NCI-H2081 (cell line): ENCODE data around the gene VWA7.

Experiments used
- DNase-seq, 2 experiments: peaks; one replicate each; lab custom pipeline; 2025; lab: John Stamatoyannopoulos, UW

Gene VWA7

GRCh38 chr6:31729979-31730630 is 47.0 kb downstream of the VWA7 start:
- DNase-seq, result no peak

- DNase-seq, result peak; percentile 67
These were observed 47.6 kb downstream of the VWA7 start for GRCh38 chr6:31729515-31729978.

- DNase-seq, result no peak
These were observed 48.2 kb downstream of the VWA7 start, which contains the start of gene DDAH2 for GRCh38 chr6:31728767-31729514. DDAH2 (minus strand) TSS chr6:31729299; CDS start chr6:31729161, 138 bp downstream.

GRCh38 chr6:31727717-31728671 is 49.1 kb downstream of the VWA7 start:
- no peak for DNase-seq

- no peak for DNase-seq
These were observed 50.0 kb downstream of the VWA7 start for GRCh38 chr6:31727034-31727716.

- no peak for DNase-seq
These were observed 51.4 kb downstream of the VWA7 start for GRCh38 chr6:31725502-31726350.

- DNase-seq, result no peak
These were observed 53.0 kb downstream of the VWA7 start for GRCh38 chr6:31723980-31724691.

- no peak for DNase-seq
These were observed 53.7 kb downstream of the VWA7 start, which contains the start of gene MPIG6B for GRCh38 chr6:31723245-31723979. MPIG6B (plus strand) TSS chr6:31723373; CDS start chr6:31723384, 11 bp downstream.

GRCh38 chr6:31722173-31722572 is 55.0 kb downstream of the VWA7 start:
- no peak for DNase-seq

- no peak for DNase-seq
These were observed 55.6 kb downstream of the VWA7 start, which contains the start of gene LY6G6C for GRCh38 chr6:31721351-31722020. LY6G6C (minus strand) TSS chr6:31721746; CDS start chr6:31721679, 67 bp downstream.

- no peak for DNase-seq
These were observed 56.8 kb downstream of the VWA7 start for GRCh38 chr6:31720196-31720770.

GRCh38 chr6:31719001-31719400 is 58.1 kb downstream of the VWA7 start:
- no peak for DNase-seq

GRCh38 chr6:31718265-31718664 is 58.9 kb downstream of the VWA7 start:
- no peak for DNase-seq

GRCh38 chr6:31717499-31718222 is 59.5 kb downstream of the VWA7 start:
- DNase-seq, result no peak
